ENCODE measurements around the gene IL12RB2. TPM values are rescaled to one million over a fixed set of nuclear protein-coding genes. Genes with fewer than 3 reads are reported as not detected.
A peak's percentile ranks its signal among the peaks of the same experiment; 100 is the strongest.

The IL12RB2 gene
- total RNA-seq = 22.4 TPM

GRCh38 chr1:67307251-67308060 lies at the start of gene IL12RB2:
TSS of gene IL12RB2 (plus strand) at chr1:67307873. CDS start at chr1:67320369, 12,496 bp downstream.
- peak in 2 of 3 donors; percentile 56 to 69 for DNase-seq (ENCODE audit: low read depth in 2 of 3, low spot score in 2 of 3)

- DNase-seq (ENCODE audit: low read depth in 2 of 3, low spot score in 2 of 3) = peak in 2 of 3 donors; percentile 14 to 54
Measured at GRCh38 chr1:67261680-67262079, 46.0 kb upstream of the IL12RB2 start.

- DNase-seq (ENCODE audit: low read depth in 2 of 3, low spot score in 2 of 3) = no peak
Measured at GRCh38 chr1:67262735-67263134, 44.9 kb upstream of the IL12RB2 start.

- DNase-seq (ENCODE audit: low read depth in 2 of 3, low spot score in 2 of 3) = no peak
Measured at GRCh38 chr1:67264152-67264551, 43.5 kb upstream of the IL12RB2 start.

GRCh38 chr1:67264899-67265298 lies 42.8 kb upstream of the IL12RB2 start:
- peak in 2 of 3 donors; percentile 14 to 45 for DNase-seq (ENCODE audit: low read depth in 2 of 3, low spot score in 2 of 3)

GRCh38 chr1:67269061-67269460 lies 38.6 kb upstream of the IL12RB2 start:
- no peak for DNase-seq (ENCODE audit: low read depth in 2 of 3, low spot score in 2 of 3)

- DNase-seq (ENCODE audit: low read depth in 2 of 3, low spot score in 2 of 3) = no peak
Measured at GRCh38 chr1:67270541-67270940, 37.1 kb upstream of the IL12RB2 start.

GRCh38 chr1:67273591-67273990 lies 34.1 kb upstream of the IL12RB2 start:
- no peak for DNase-seq (ENCODE audit: low read depth in 2 of 3, low spot score in 2 of 3)

GRCh38 chr1:67274623-67275325 lies 32.9 kb upstream of the IL12RB2 start:
- no peak for DNase-seq (ENCODE audit: low read depth in 2 of 3, low spot score in 2 of 3)

- no peak for DNase-seq (ENCODE audit: low read depth in 2 of 3, low spot score in 2 of 3)
Measured at GRCh38 chr1:67280696-67281095, 27.0 kb upstream of the IL12RB2 start.

GRCh38 chr1:67281244-67281643 lies 26.4 kb upstream of the IL12RB2 start:
- no peak for DNase-seq (ENCODE audit: low read depth in 2 of 3, low spot score in 2 of 3)

- no peak for DNase-seq (ENCODE audit: low read depth in 2 of 3, low spot score in 2 of 3)
Measured at GRCh38 chr1:67285780-67286488, 21.7 kb upstream of the IL12RB2 start.

GRCh38 chr1:67290236-67290635 lies 17.4 kb upstream of the IL12RB2 start:
- no peak for DNase-seq (ENCODE audit: low read depth in 2 of 3, low spot score in 2 of 3)

GRCh38 chr1:67294836-67295617 lies 12.6 kb upstream of the IL12RB2 start:
- no peak for DNase-seq (ENCODE audit: low read depth in 2 of 3, low spot score in 2 of 3)

- no peak for DNase-seq (ENCODE audit: low read depth in 2 of 3, low spot score in 2 of 3)
Measured at GRCh38 chr1:67298762-67299161, 8.9 kb upstream of the IL12RB2 start.

- DNase-seq (ENCODE audit: low read depth in 2 of 3, low spot score in 2 of 3) = no peak
Measured at GRCh38 chr1:67299296-67299695, 8.4 kb upstream of the IL12RB2 start.

- DNase-seq (ENCODE audit: low read depth in 2 of 3, low spot score in 2 of 3) = no peak
Measured at GRCh38 chr1:67300561-67300960, 7.1 kb upstream of the IL12RB2 start.

- peak in 1 of 3 donors; percentile 9 for DNase-seq (ENCODE audit: low read depth in 2 of 3, low spot score in 2 of 3)
Measured at GRCh38 chr1:67304023-67304422, 3.6 kb upstream of the IL12RB2 start.

- no peak for DNase-seq (ENCODE audit: low read depth in 2 of 3, low spot score in 2 of 3)
Measured at GRCh38 chr1:67306547-67306946, 1.1 kb upstream of the IL12RB2 start.

GRCh38 chr1:67308136-67308535 lies 463 bp downstream of the IL12RB2 start:
- DNase-seq (ENCODE audit: low read depth in 2 of 3, low spot score in 2 of 3) = peak in 2 of 3 donors; percentile 22 to 24

- DNase-seq (ENCODE audit: low read depth in 2 of 3, low spot score in 2 of 3) = no peak
Measured at GRCh38 chr1:67312615-67313014, 4.9 kb downstream of the IL12RB2 start.
